Stromal cell of bone marrow (primary cell): Measurements from ENCODE around the gene SHC4.

ENCODE experiments used
- DNase-seq: peaks from one replicate; pipeline ENCODE4 v3.0.0-alpha.2; 2012; ENCODE audit warnings: low read depth

SHC4 gene

GRCh38 chr15:48845123-48845522 lies 118.6 kb downstream of the SHC4 start:
- no peak for DNase-seq

- DNase-seq: no peak
Measured at GRCh38 chr15:48842501-48842900, 121.2 kb downstream of the SHC4 start.

DNA sequence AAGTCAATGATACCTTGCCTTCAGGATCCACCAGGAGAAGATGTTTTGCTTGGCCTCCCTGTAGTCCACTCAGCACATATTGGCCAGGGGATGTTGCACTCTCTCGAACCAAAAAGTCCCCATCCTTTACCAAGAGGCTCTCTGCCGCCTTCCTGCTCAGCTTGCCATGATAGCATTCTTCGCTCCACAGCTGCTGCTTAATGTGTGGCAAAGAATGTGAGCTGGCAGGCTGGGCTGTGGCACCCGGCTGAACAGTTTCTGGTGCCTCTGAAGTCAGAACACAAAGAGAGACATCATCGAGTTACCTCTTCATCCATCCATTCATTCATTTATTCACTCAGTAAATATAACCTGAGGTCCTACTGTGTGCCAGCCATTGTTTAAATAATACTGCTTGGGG lies 129.0 kb downstream of the SHC4 start:
- DNase-seq: no peak

GRCh38 chr15:48833526-48834239 lies 130.0 kb downstream of the SHC4 start:
- DNase-seq: no peak

DNA sequence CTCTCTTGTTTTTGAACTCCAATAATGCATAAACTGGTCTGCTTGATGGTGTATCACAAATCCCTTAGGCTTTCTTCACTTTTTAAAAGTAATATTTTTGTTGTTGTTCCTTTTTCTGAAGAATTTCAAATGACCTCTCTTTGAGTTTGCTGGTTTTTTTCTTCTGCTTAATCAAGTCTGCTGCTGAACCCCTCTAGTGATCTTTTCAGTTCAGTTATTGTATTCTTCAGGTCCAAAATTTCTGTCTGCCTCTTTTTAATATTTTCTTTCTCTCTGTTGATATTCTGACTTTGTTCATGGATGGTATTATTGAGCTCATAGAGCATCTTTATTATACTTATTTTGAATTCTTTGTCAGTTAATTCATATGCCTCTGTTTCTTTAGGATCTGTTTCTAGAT lies 131.1 kb downstream of the SHC4 start:
- no peak for DNase-seq

DNA sequence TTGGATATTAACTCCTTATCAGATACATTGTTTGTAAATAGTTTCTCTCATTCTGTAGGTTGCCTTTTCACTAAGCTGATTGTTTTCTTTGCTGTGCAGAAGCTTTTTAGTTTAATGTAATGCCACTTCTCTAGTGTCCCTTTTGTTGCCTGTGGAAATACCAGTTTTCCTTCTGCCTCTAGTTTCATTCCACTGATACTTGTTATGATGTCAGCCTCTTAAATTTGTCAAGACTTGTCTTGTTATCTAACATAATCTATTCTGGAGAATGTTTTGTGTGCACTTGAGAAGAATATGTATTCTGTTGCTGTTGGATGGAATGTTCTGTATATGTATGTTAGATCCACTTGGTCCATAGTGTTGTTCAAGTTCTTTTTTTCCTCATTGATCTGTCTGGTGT lies 134.8 kb downstream of the SHC4 start:
- DNase-seq: no peak

- no peak for DNase-seq
Measured at GRCh38 chr15:48828471-48828870, 135.2 kb downstream of the SHC4 start.

GRCh38 chr15:48825075-48825474 lies 138.6 kb downstream of the SHC4 start:
- DNase-seq: no peak

GRCh38 chr15:48823706-48824105 lies 140.0 kb downstream of the SHC4 start:
- DNase-seq: no peak

GRCh38 chr15:48823237-48823636 lies 140.5 kb downstream of the SHC4 start:
- no peak for DNase-seq

DNA sequence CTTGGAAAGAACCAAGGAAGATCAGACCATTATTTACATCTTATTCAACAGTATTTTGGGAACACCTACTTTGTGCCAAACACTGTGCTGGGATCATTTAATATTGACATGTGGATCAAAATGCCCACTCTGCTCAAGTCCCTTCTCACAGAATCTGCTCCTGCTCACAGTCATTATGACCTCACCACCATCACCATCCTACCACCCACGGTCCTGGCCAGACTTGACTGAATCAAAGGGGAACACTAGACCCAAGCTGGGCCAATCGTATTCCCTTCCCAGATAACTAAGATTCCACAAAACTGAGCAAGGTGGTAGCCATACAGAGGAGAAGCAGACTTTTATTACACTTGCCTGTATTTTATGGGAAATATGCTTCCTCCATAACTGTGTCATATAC lies 149.4 kb downstream of the SHC4 start:
- DNase-seq: no peak

DNA sequence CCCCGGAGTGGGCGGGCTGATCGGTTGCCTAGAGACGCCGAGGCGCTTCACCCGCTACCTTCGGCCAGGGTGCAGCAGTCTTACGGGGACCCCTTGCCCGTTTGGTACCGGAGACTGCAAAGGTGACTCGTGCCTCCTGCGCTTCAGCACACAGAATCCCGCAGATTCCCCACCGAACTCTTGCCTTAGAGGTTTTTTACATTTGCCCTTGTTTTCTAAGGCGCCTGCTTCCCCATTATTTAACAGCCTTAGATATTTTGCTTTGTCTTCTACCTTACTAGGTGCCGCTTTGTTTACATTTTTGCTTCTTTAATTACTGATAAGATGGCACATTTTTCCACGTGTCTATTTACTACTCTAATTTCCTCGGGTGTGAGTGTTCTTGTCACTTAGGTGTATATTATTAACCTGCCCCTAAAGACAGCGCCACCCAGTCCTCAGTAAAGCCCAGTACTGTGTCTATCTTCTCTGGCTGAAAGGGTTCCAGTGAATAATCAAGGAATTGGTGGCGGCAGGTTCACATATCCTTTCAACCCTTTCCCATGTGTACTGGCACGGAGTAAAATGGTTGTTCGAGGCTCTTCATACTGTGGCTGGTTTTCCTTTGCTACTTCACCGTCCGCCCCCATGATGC lies 152.3 kb downstream of the SHC4 start:
- DNase-seq: no peak

DNA sequence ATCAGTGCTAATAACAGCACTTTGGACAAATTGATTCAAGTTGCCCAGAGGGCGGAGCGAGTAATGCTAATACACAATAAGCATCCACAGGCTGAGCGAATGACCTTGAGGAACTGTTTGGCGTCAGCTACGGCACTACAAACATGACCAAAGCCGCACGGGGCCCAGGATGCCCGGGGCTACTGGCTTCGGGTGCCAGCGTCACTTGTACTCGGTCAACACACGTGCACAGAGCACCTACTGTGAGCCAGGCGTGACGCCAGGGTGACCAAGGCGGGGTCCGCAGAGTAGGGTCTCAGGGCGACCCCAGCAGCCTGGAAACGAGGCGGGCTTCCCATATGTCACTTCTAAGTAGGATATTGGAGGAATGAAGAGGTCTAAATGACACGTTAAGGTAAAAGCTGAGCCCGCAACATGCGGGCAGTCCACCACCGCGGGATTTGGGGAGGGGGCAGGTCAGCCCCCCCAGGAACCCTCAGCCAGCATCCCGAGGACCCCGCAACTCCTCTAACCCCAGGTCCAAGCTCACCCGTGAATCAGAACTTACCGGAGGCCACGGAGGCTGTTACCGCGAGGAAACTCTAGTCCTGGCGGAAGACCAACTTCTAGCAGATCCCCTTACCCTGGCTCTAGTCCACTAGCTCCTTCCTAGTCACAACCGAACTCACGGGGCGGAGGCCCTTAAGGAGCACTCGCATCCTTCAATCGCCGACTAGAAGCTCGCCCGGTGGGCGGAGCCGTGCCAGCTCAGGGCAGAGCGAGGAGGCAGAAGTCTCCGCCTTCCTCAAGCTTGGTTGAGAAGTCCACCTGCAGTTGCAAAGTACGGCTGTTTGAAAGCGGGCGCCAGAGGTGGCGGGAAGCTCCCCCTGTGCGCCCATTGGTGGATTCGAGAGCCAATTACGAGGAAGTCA lies 153.1 kb downstream of the SHC4 start, which contains the start of gene CEP152:
CEP152 (minus strand) TSS at position 656 of the 911 bp plus-strand sequence. CDS start 5,420 bp downstream, outside the sequence.
- DNase-seq: peak; percentile 100

DNA sequence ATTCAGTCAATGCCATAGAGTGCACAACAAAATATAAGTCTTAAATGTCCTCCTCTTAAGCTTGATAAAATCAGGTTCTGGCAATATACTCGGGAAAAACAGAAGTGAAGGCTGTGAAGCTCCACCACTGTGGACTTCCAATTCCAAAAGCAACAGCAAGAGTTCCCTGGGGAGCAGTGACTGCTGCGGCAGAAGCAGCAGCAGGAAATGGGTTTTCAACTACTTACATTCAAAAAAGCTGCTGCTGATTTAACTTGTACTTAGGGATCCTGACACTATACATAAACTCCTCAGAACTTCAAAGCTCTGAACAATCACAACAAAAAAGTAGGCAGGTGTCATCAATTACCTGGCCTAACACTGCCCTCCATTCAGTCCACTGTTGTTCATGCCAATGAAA lies 157.6 kb downstream of the SHC4 start:
- peak; percentile 36 for DNase-seq

GRCh38 chr15:48805591-48805990 lies 158.1 kb downstream of the SHC4 start:
- DNase-seq: no peak

- no peak for DNase-seq
Measured at GRCh38 chr15:48803877-48804276, 159.8 kb downstream of the SHC4 start.

- peak; percentile 91 for DNase-seq
Measured at GRCh38 chr15:48802867-48803266, 160.9 kb downstream of the SHC4 start.

- DNase-seq: no peak
Measured at GRCh38 chr15:48802257-48802656, 161.5 kb downstream of the SHC4 start.

DNA sequence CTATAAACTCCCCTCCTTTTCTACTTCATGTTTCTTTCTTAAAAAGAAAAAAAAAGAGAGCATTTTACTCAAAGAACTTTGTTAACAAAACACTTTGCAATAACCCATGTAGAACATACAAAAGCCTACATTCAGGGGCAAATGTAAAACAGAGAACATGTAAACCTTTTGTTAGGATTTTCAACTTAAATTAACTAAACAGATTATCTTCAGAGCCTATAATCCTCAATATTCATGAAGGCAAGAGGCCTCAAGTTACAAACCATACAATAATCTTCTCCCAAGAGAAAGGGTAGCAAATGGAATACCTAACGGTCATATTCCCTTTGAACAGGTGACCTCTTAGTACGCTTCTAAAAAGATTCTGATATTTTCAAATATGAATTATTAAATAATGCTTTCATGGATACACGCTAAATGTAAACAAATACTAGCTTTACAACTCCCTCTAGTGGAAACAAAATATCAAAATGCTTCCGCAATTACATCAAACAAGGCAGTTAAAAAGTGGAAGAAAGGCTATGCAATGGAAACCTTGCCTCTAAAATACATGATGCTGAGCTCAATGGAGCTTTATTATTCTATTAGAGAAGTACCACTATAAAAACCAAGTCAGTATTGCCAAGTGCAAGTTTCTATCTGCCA lies 162.8 kb downstream of the SHC4 start:
- DNase-seq: peak; percentile 50

GRCh38 chr15:48800245-48800644 lies 163.5 kb downstream of the SHC4 start:
- no peak for DNase-seq

DNA sequence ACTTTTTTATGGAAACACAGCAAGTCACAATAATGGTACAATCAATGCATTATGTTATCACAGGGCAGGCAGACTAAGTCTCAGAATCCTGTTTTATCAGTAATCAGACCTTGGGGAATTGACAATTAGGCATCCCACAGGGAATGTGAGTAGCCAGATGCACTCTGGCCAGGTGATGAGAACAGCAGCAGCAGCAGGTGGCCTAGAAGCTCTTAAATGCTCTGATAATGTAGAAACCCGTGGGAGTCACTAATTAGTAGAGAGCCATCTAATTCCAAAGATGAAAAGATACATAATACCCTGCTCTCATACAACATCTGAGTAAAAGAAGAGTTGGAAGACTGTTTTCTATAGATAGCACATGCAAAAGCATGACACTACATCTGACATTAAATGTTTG lies 165.4 kb downstream of the SHC4 start:
- DNase-seq: no peak

DNA sequence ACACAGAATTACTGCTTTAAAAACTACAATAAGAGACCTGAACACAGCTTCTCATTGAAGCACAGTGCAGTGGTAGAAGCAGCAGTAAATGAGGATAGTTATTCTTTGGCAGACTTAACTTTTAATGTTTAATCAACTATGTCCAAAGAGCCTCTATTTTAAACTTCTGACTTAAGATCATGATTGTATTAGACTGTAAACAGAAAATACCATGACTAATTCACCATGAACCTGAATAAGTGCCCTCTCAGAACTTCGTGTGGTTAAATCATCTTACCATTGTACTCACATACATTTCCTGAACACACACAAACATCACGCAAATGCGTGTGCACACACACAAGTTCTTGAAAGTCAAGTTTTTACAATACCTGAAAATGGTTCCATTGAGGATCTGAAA lies 166.8 kb downstream of the SHC4 start:
- DNase-seq: no peak
